DMS53 treated with DMSO at 0.1 percent for 48 hours (cell line): ENCODE results near the gene RPP21.

ENCODE experiments used
- DNase-seq: peaks from one replicate; lab custom pipeline; 2025; ENCODE audit not compliant: unreplicated experiment; lab: John Stamatoyannopoulos, UW

Gene RPP21

GRCh38 chr6:30378290-30378937 is 33.5 kb downstream of the RPP21 start:
- peak; percentile 1 for DNase-seq

GRCh38 chr6:30380464-30380863 is 35.5 kb downstream of the RPP21 start:
- no peak for DNase-seq

- no peak for DNase-seq
These were observed 41.2 kb downstream of the RPP21 start for GRCh38 chr6:30386166-30386565.

GRCh38 chr6:30391240-30391639 is 46.3 kb downstream of the RPP21 start:
- DNase-seq: no peak

GRCh38 chr6:30394139-30394538 is 49.2 kb downstream of the RPP21 start:
- peak; percentile 72 for DNase-seq
